H1 (cell line): ENCODE results near the gene TOM1L2. TPM values are rescaled to one million over a fixed set of nuclear protein-coding genes. Genes with fewer than 3 reads are reported as not detected.

ENCODE experiments used
- CTCF ChIA-PET: fragments of 300-600 bp; sonication (Branson Sonifier 250); formaldehyde crosslinking; loops from one replicate; lab custom pipeline; 2021; ENCODE audit not compliant: partially characterized antibody; lab: Charles Lee
- POLR2A ChIA-PET: fragments of 300-600 bp; sonication (Branson Sonifier 250); formaldehyde crosslinking; loops from one replicate; lab custom pipeline; 2021; ENCODE audit warnings: inconsistent platforms; ENCODE audit not compliant: partially characterized antibody; lab: Charles Lee
- DNase-seq, 2 experiments: peaks; one replicate each; pipeline versions ENCODE4 v3.0.0 to v3.0.0-alpha.2; 2010 to 2022; ENCODE audit warnings: low spot score in 2 of 2, low read depth in 1 of 2, mixed read lengths in 1 of 2
- FAIRE-seq: peaks from 2 replicates; lab custom pipeline; 2011; peaks lifted over from hg19 to GRCh38; lab: Jason Lieb, UNC
- H2AFZ ChIP-seq: 2 replicates; pipeline ENCODE4 v1.8.1; 2012; ENCODE audit warnings: low read length, inconsistent platforms
- H2AK5ac ChIP-seq: 2 replicates; pipeline ENCODE4 v1.6.1; 2013; ENCODE audit warnings: low read depth, low read length
- H2BK120ac ChIP-seq: replicated peaks from 2 replicates; pipeline ENCODE3; 2013; ENCODE audit warnings: low read depth, low read length, inconsistent platforms
- H2BK12ac ChIP-seq: 2 replicates; pipeline ENCODE4 v1.6.1; 2013; ENCODE audit warnings: low read depth, low read length
- H2BK15ac ChIP-seq: 2 replicates; pipeline ENCODE4 v1.6.1; 2013; ENCODE audit warnings: low read length
- H2BK20ac ChIP-seq: 2 replicates; pipeline ENCODE4 v1.6.1; 2013; ENCODE audit warnings: low read length
- H2BK5ac ChIP-seq: 2 replicates; pipeline ENCODE4 v1.6.1; 2013; ENCODE audit warnings: low read depth, low read length
- H3K14ac ChIP-seq: 2 replicates; pipeline ENCODE4 v1.6.1; 2013; ENCODE audit warnings: inconsistent platforms; ENCODE audit not compliant: insufficient read length
- H3K18ac ChIP-seq: 2 replicates; pipeline ENCODE4 v1.6.1; 2013; ENCODE audit warnings: low read length; ENCODE audit errors: extremely low read depth
- H3K23ac ChIP-seq: 2 replicates; pipeline ENCODE4 v1.6.1; 2013; ENCODE audit warnings: inconsistent platforms; ENCODE audit not compliant: insufficient read length
- H3K23me2 ChIP-seq: 2 replicates; pipeline ENCODE4 v1.6.1; 2013; ENCODE audit warnings: low read depth, low read length
- H3K27ac ChIP-seq: 2 replicates; pipeline ENCODE4 v1.6.1; 2011; ENCODE audit warnings: low read depth, low read length, inconsistent platforms
- H3K27me3 ChIP-seq, 4 experiments: replicated peaks in 1 of 4; 1 replicate in 1 of 4; 2 replicates in 3 of 4; pipeline versions ENCODE4 v1.6.1 to v1.8.1; 2011 to 2013; ENCODE audit warnings: low read length in 3 of 4, mild to moderate bottlenecking in 3 of 4, inconsistent platforms in 2 of 4, mixed read lengths in 2 of 4, moderate library complexity in 1 of 4; ENCODE audit not compliant: control insufficient read depth in 3 of 4, insufficient read depth in 3 of 4; ENCODE audit errors: extremely low read depth in 1 of 4
- H3K36me3 ChIP-seq, 4 experiments: 2 replicates each; pipeline versions ENCODE4 v1.6.1 to v1.8.1; 2011 to 2013; ENCODE audit warnings: mild to moderate bottlenecking in 4 of 4, low read length in 3 of 4, moderate library complexity in 2 of 4, control low read depth in 1 of 4, inconsistent platforms in 1 of 4; ENCODE audit not compliant: insufficient read depth in 4 of 4, control insufficient read depth in 2 of 4
- H3K4ac ChIP-seq: replicated peaks from 2 replicates; pipeline ENCODE3; 2013; ENCODE audit warnings: low read length, low read depth, mixed read lengths, inconsistent platforms; ENCODE audit not compliant: insufficient read length
- H3K4me1 ChIP-seq, 4 experiments: replicated peaks in 1 of 4; 1 replicate in 1 of 4; 2 replicates in 3 of 4; pipeline versions ENCODE4 v1.6.1 to v1.8.1; 2011 to 2013; ENCODE audit warnings: low read length in 3 of 4, inconsistent platforms in 2 of 4, mixed read lengths in 1 of 4; ENCODE audit not compliant: insufficient read depth in 4 of 4, control insufficient read depth in 3 of 4
- H3K4me2 ChIP-seq, 2 experiments: 2 replicates each; pipeline versions ENCODE4 v1.6.1 to v1.8.1; 2011 to 2013; ENCODE audit warnings: low read depth in 2 of 2, low read length in 2 of 2, control low read depth in 1 of 2, inconsistent platforms in 1 of 2, mild to moderate bottlenecking in 1 of 2; ENCODE audit not compliant: insufficient read depth in 1 of 2
- H3K4me3 ChIP-seq, 4 experiments: fragments of 200-600, 300-600 bp in 1 of 4; sonication (generic), shearing (Covaris generic), sonication (Bioruptor Twin) in 1 of 4; 2 replicates each; pipeline versions ENCODE4 v1.5.1 to v1.8.1; 2011 to 2016; ENCODE audit warnings: low read length in 4 of 4, low read depth in 3 of 4, control low read depth in 2 of 4, inconsistent platforms in 2 of 4, mild to moderate bottlenecking in 2 of 4, mixed read lengths in 1 of 4, moderate library complexity in 1 of 4; ENCODE audit not compliant: insufficient read depth in 2 of 4; ENCODE audit errors: extremely low read depth in 1 of 4
- H3K56ac ChIP-seq: replicated peaks from 2 replicates; pipeline ENCODE3; 2013; ENCODE audit warnings: low read depth, mild to moderate bottlenecking, mixed read lengths, low read length, inconsistent platforms; ENCODE audit not compliant: insufficient read length
- H3K79me1 ChIP-seq: 2 replicates; pipeline ENCODE4 v1.6.1; 2013; ENCODE audit warnings: low read depth, low read length, control low read depth
- H3K79me2 ChIP-seq, 2 experiments: 2 replicates each; pipeline versions ENCODE4 v1.6.1 to v1.8.1; 2012 to 2013; ENCODE audit warnings: low read length in 2 of 2, mild to moderate bottlenecking in 2 of 2, inconsistent platforms in 1 of 2; ENCODE audit not compliant: insufficient read depth in 2 of 2, control insufficient read depth in 1 of 2
- H3K9ac ChIP-seq, 4 experiments: replicated peaks in 1 of 4; 1 replicate in 1 of 4; 2 replicates in 3 of 4; pipeline versions ENCODE4 v1.6.1 to v1.8.1; 2011 to 2013; ENCODE audit warnings: low read depth in 3 of 4, low read length in 3 of 4, control low read depth in 2 of 4, mild to moderate bottlenecking in 2 of 4, moderate library complexity in 2 of 4, inconsistent platforms in 1 of 4; ENCODE audit errors: extremely low read depth in 1 of 4
- H3K9me3 ChIP-seq, 2 experiments: 2 replicates each; pipeline versions ENCODE4 v1.6.1 to v1.8.1; 2012 to 2013; ENCODE audit warnings: mild to moderate bottlenecking in 2 of 2, moderate library complexity in 2 of 2, control low read depth in 1 of 2, inconsistent platforms in 1 of 2, low read depth in 1 of 2, low read length in 1 of 2, mixed read lengths in 1 of 2; ENCODE audit not compliant: insufficient read depth in 2 of 2
- H4K20me1 ChIP-seq, 2 experiments: replicated peaks in 1 of 2; 2 replicates each; pipeline versions ENCODE3 to v1.8.1; 2011 to 2013; ENCODE audit warnings: inconsistent platforms in 2 of 2, low read length in 2 of 2, mild to moderate bottlenecking in 1 of 2; ENCODE audit not compliant: insufficient read depth in 2 of 2, control insufficient read depth in 1 of 2
- H4K5ac ChIP-seq: 2 replicates; pipeline ENCODE4 v1.6.1; 2013; ENCODE audit warnings: low read length, low read depth, mixed read lengths, inconsistent platforms; ENCODE audit not compliant: insufficient read length
- H4K8ac ChIP-seq: 2 replicates; pipeline ENCODE4 v1.8.0; 2013; ENCODE audit warnings: mild to moderate bottlenecking, moderate library complexity, low read length, inconsistent platforms; ENCODE audit not compliant: insufficient read depth; ENCODE audit errors: extremely low read depth
- H4K91ac ChIP-seq: replicated peaks from 2 replicates; pipeline ENCODE3; 2013; ENCODE audit warnings: low read length, mixed read lengths, inconsistent platforms; ENCODE audit not compliant: insufficient read length
- CBX8 ChIP-seq: fragments of 300-800, 300-1000 bp; sonication (generic); IDR thresholded peaks from 2 replicates; pipeline ENCODE4 v1.7.1; 2016; ENCODE audit warnings: low read depth, low read length, borderline replicate concordance
- CHD2 ChIP-seq: IDR thresholded peaks from 2 replicates; pipeline ENCODE4 v1.6.1; 2012; ENCODE audit warnings: low read length, improper control_type of control experiment
- EGR1 ChIP-seq: IDR thresholded peaks from 2 replicates; pipeline ENCODE4 v1.6.1; 2011; ENCODE audit warnings: low read depth, low read length, borderline replicate concordance
- EP300 ChIP-seq, 2 experiments: IDR thresholded peaks; 1 replicate in 1 of 2; 2 replicates in 1 of 2; pipeline ENCODE4 v1.6.1; 2011 to 2012; ENCODE audit warnings: low read depth in 2 of 2, low read length in 2 of 2, mild to moderate bottlenecking in 2 of 2, borderline replicate concordance in 1 of 2, inconsistent platforms in 1 of 2, moderate library complexity in 1 of 2
- GABPA ChIP-seq: IDR thresholded peaks from 2 replicates; pipeline ENCODE4 v1.6.1; 2011; ENCODE audit warnings: mild to moderate bottlenecking, low read length, moderate library complexity, borderline replicate concordance; ENCODE audit not compliant: insufficient read depth
- GTF2F1 ChIP-seq: IDR thresholded peaks from 2 replicates; pipeline ENCODE4 v1.6.1; 2012; ENCODE audit warnings: low read depth, low read length, improper control_type of control experiment, borderline replicate concordance
- POLR2AphosphoS5 ChIP-seq: IDR thresholded peaks from 2 replicates; pipeline ENCODE4 v1.6.1; 2011; ENCODE audit warnings: low read depth, low read length
- RXRA ChIP-seq: IDR thresholded peaks from 2 replicates; pipeline ENCODE4 v1.6.1; 2011; ENCODE audit warnings: low read depth, mild to moderate bottlenecking, low read length, moderate library complexity; ENCODE audit not compliant: insufficient read depth
- SP1 ChIP-seq: IDR thresholded peaks from 2 replicates; pipeline ENCODE4 v1.6.1; 2011; ENCODE audit warnings: low read depth, low read length
- TAF7 ChIP-seq: optimal IDR thresholded peaks from 2 replicates; pipeline ENCODE3; 2011; ENCODE audit warnings: low read depth, mild to moderate bottlenecking, inconsistent platforms, low read length, moderate library complexity, borderline replicate concordance
- WGBS, 2 experiments: shearing (Covaris generic) in 1 of 2; methylation state at CpG; one replicate each; pipeline versions ENCODE4 v1.1.6 to v1.1.7; 2013 to 2015; ENCODE audit warnings: low lambda C conversion rate in 2 of 2, mixed read lengths in 2 of 2, inconsistent platforms in 1 of 2, low coverage in 1 of 2, missing lambda C conversion rate in 1 of 2; ENCODE audit not compliant: insufficient replicate concordance in 2 of 2, insufficient coverage in 1 of 2, insufficient read length in 1 of 2; ENCODE audit errors: extremely low coverage in 1 of 2, missing lambda C conversion rate in 1 of 2; 5-methylcytosine and 5-hydroxymethylcytosine counted together
- polyA plus RNA-seq, 7 experiments: library from polyadenylated mRNA; depleted of rRNA in 3 of 7; stranded (reverse) in 5 of 7; unstranded in 2 of 7; fragments of >200 nt in 5 of 7; fragments of 200-250 nt in 2 of 7; gene quantifications; 1 replicate in 5 of 7; 2 replicates in 1 of 7; 4 replicates in 1 of 7; pipeline versions ENCODE4 v1.2.1 to v1.2.3, GENCODE V29; 2011 to 2013; ENCODE audit warnings: missing spikeins in 2 of 7, mixed read lengths in 2 of 7
- total RNA-seq: library from RNA; stranded (reverse); fragmentation: NEBNext Ultra II Directional; extraction: Animal tissue kit (Norgen Biotek cat#: 25700); gene quantifications from 2 replicates; pipeline ENCODE4 v1.2.1, GENCODE V29; 2021
- TF ChIP-seq, protein P1 (sequence below): IDR thresholded peaks from 2 replicates; pipeline ENCODE4 v1.6.1; 2012; ENCODE audit warnings: inconsistent platforms

The TOM1L2 gene
- total and polyA plus RNA-seq, 2 of the 8 experiments (the other 6 are each of a cell fraction or from before 2014, with no cell fraction given) = 2.0 to 3.4 TPM

DNA sequence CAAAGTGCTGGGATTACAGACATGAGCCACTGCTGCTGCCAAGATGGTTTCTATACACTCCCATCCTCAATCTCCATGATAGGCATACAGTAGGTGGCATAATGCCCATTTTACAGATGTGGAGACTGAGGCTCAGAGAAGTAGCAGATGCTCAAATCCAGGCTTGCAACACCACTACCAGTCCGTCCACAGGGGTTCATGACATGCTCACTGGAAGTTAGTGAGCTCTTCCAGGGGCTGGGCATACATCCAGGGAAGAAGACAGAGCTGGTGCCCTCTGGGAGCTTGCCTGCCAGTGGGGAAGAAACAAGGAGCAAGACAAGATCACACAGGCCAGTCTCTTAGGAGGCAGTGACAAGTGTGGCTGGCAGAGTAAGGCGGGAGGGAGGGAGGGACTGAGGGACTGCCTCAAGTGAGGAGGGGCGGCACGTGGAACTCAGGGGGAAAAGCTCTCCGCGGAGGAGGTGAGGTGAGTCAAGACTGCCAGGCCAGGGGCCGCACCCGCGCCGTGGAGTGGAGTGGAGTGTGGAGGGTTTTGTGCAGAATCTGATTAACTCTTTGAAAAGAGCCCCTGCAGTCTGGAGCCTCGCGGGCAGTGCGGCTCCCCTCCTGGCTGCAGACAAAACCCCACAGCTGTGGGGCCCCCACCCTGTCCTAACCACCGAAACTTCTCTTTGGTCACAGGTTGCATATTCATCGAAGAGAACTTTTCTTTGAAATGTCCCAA lies 163.3 kb downstream of the TOM1L2 start:
- peaks cover 0 to 8% (median under 1%) of the 10 kb centered on the region in 4 experiments; a peak in 2 of 8 replicates for H3K36me3 ChIP-seq
- no peak for TF ChIP-seq TAF7
- TF ChIP-seq GABPA = no peak
- no peak for TF ChIP-seq RXRA
- TF ChIP-seq GTF2F1 = no peak
- TF ChIP-seq EP300 (IDR thresholded peaks at IDR 0.05; ENCODE audit: borderline replicate concordance in 1 of 2, low read depth in 2 of 2, low read length in 2 of 2) = no peak
- no peak for TF ChIP-seq SP1
- TF ChIP-seq, protein P1, sequence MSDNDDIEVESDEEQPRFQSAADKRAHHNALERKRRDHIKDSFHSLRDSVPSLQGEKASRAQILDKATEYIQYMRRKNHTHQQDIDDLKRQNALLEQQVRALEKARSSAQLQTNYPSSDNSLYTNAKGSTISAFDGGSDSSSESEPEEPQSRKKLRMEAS = peak; percentile 61; the same call in 1 of the 2 replicates
- no peak for TF ChIP-seq POLR2AphosphoS5
- TF ChIP-seq CBX8 = no peak
- TF ChIP-seq CHD2 = no peak
- TF ChIP-seq EGR1 = no peak

More for the DNA sequence above, 163.3 kb downstream of the TOM1L2 start:
- Histone ChIP-seq H3K9me3 (no peaks in the 10 kb centered on the region), H4K91ac (no peak overlapping the region), H3K56ac (no peak overlapping the region), H2BK12ac (no peak overlapping the region), H3K4me1 (peaks cover 0 to 20% (median 12%) of the 10 kb centered on the region in 4 experiments; a peak in 6 of 7 replicates), H2BK15ac (0 out of 2 replicates have a peak overlapping the region, but pooled peaks have one; percentile 65), H2AFZ (no peak overlapping the region), H3K79me1 (no peaks in the 10 kb centered on the region), H3K27me3 (peaks cover 6 to 23% (median 17%) of the 10 kb centered on the region in 4 experiments), H2BK20ac (no peak overlapping the region), H3K4me2 (peak overlapping the region; percentile 69 to 97), H3K14ac (no peak overlapping the region), H2BK5ac (no peak overlapping the region), H4K5ac (no peak overlapping the region), H3K27ac (no peak overlapping the region), H3K23ac (no peak overlapping the region), H3K79me2 (no peaks in the 10 kb centered on the region), H3K4me3 (peak overlapping the region in 2 of 4 experiments; percentile 38 to 70; a peak in 3 of 8 replicates), H3K23me2 (peaks cover 10% of the 10 kb centered on the region; the same call in 1 of the 2 replicates), H2AK5ac (0 out of 2 replicates have a peak overlapping the region, but pooled peaks have one; percentile 53), H3K4ac (no peak overlapping the region), H4K8ac (peak overlapping the region; percentile 45; the same call in 1 of the 2 replicates), H3K18ac (no peak overlapping the region; the same call in 1 of the 2 replicates), H3K9ac (no peak overlapping the region), H2BK120ac (no peak overlapping the region), H4K20me1 (peaks cover 7 to 10% of the 10 kb centered on the region in 2 experiments)
- ChIA-PET CTCF (interaction anchor here (0.5 to 18.1 kb wide), 18 partner anchors 7 to 427 kb away, joined by 3 to 375 read pairs (median 4); no protein-coding TSS in a partner anchor), POLR2A (interaction anchor here (0.8 to 24.7 kb wide), 12 partner anchors 9 to 113 kb away, joined by 3 to 532 read pairs (median 5); partner anchors contain the start of gene SREBF1)
- no peak for DNase-seq
- FAIRE-seq = no peak
- WGBS, 2 experiments = 33% methylated on average over 13 of the region's 15 CpGs; no CpG with 5 or more reads in 1 of the 2 experiments
